Measurements from ENCODE around the gene SH3PXD2B. TPM values are rescaled to one million over a fixed set of nuclear protein-coding genes. Genes with fewer than 3 reads are reported as not detected.

SH3PXD2B gene
- total and polyA plus RNA-seq, 8 donors = 6.7 to 63.0 (median 20.5) TPM

- TF ChIP-seq EP300 (IDR thresholded peaks at IDR 0.05) (no peak), CTCF (IDR thresholded peaks at IDR 0.05) (peak in 4 of 7 experiments; percentile 35 to 53 (median 48)), POLR2AphosphoS5 (IDR thresholded peaks at IDR 0.05) (peak in 1 of 3 donors; percentile 3)
- Histone ChIP-seq H3K27me3 (peaks cover 0 to 11% (median 0%) of the 10 kb centered on the region in 3 donors), H3K4me3 (peak overlapping the region in 3 of 4 donors; percentile 23 to 95 (median 28)), H3K27ac (peak overlapping the region in 4 of 5 donors; percentile 80 to 94 (median 90)), H3K9me3 (no peaks in the 10 kb centered on the region), H3K4me1 (peaks cover 27 to 90% (median 57%) of the 10 kb centered on the region in 4 donors), H3K36me3 (peaks cover 0 to 15% (median 0%) of the 10 kb centered on the region in 4 donors)
- peak in 1 of 2 donors; percentile 70 for DNase-seq
- intact Hi-C loops (cut with DNase I; ENCODE audit: low total_unique reads) = loop anchor here (10.0 kb wide), 1 partner anchor 504 kb away; the partner anchor contains the start of gene RPL26L1
- 80 to 85% (median 83%) methylated on average over 5 to 7 of the region's 7 CpGs for WGBS, 5 donors
These were observed 3.2 kb downstream of the SH3PXD2B start for GRCh38 chr5:172450861-172451695.

DNA sequence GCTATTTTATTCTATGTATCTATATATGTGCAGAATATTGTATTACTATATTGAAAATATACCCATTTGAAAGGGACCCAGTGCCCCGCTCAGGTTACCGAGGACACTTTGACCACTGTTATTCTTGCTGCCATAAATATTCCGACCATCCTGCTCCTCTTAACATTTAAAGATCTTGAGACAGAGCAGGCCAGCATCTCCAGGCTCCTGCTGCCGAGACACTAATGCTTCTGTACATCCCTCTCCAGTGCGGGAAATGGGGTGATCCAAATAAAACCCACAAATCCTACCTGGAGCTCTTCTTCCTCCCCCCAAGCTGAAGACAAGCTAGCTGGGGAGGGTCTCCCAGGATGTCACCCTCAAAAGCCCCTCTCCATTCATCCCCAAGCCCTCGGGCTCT lies 3.9 kb downstream of the SH3PXD2B start:
- Histone ChIP-seq H3K27me3 (peaks cover 0 to 7% (median 0%) of the 10 kb centered on the region in 3 donors), H3K4me1 (peaks cover 31 to 91% (median 61%) of the 10 kb centered on the region in 4 donors), H3K27ac (peak overlapping the region in 3 of 5 donors; percentile 88 to 94 (median 93)), H3K36me3 (peaks cover 0 to 15% (median 0%) of the 10 kb centered on the region in 4 donors), H3K9me3 (no peaks in the 10 kb centered on the region), H3K4me3 (peak overlapping the region in 2 of 4 donors; percentile 23 to 28)
- intact Hi-C loops (cut with DNase I; ENCODE audit: low total_unique reads) = loop anchor here (10.0 kb wide), 1 partner anchor 504 kb away; the partner anchor contains the start of gene RPL26L1
- TF ChIP-seq CTCF (IDR thresholded peaks at IDR 0.05) (no peak), POLR2A (IDR thresholded peaks at IDR 0.05) (no peak), EP300 (IDR thresholded peaks at IDR 0.05) (no peak), POLR2AphosphoS5 (IDR thresholded peaks at IDR 0.05) (no peak)
- whole genome bisulfite sequencing, 5 donors = 74 to 90% (median 88%) methylated on average over 6 of the region's 6 CpGs
- no peak for DNase-seq

DNA sequence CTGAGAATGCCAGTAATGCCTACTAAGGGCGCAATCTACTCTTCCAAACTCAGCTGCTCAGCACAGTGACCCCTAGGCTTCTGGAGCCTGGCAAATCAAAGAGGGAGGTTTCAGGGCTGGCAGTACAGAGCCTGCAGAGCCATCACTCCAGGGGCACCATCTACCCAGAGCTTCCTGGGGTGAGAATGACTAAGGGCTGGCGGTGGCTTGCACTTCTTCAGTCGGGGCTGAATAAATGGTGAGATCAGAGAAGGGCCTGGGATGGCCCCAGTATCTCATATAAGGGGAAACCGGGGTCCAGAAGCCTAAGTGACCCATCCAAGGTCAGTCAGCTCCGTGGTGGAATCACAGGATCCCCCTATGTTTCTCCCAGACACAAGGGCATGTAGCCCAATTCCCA lies 5.3 kb downstream of the SH3PXD2B start:
- intact Hi-C loops (cut with DNase I; ENCODE audit: low total_unique reads) = no loop called here
- no peaks in the 10 kb centered on the region for H3K9me3 ChIP-seq
- TF ChIP-seq POLR2AphosphoS5 (IDR thresholded peaks at IDR 0.05) (no peak), EP300 (IDR thresholded peaks at IDR 0.05) (no peak), POLR2A (IDR thresholded peaks at IDR 0.05) (no peak), CTCF (IDR thresholded peaks at IDR 0.05) (no peak)
- WGBS, 5 donors = 63 to 90% (median 83%) methylated on average over 4 to 5 of the region's 5 CpGs
- peak overlapping the region in 2 of 5 donors; percentile 13 to 94 for H3K27ac ChIP-seq
- peak overlapping the region in 1 of 4 donors; percentile 0 for H3K4me3 ChIP-seq
- H3K36me3 ChIP-seq = peaks cover 0 to 15% (median 0%) of the 10 kb centered on the region in 4 donors
- peaks cover 39 to 96% (median 64%) of the 10 kb centered on the region in 4 donors for H3K4me1 ChIP-seq
- H3K27me3 ChIP-seq = peaks cover 0 to 6% (median 0%) of the 10 kb centered on the region in 3 donors
- no peak for DNase-seq

GRCh38 chr5:172447646-172448365 lies 6.5 kb downstream of the SH3PXD2B start:
- Histone ChIP-seq H3K4me1 (peaks cover 33 to 98% (median 65%) of the 10 kb centered on the region in 4 donors), H3K4me3 (no peak overlapping the region), H3K27me3 (no peaks in the 10 kb centered on the region), H3K36me3 (peaks cover 0 to 15% (median 0%) of the 10 kb centered on the region in 4 donors), H3K9me3 (no peaks in the 10 kb centered on the region), H3K27ac (peak overlapping the region in 1 of 5 donors; percentile 94)
- WGBS, 5 donors = 80 to 91% (median 89%) methylated on average over 8 of the region's 8 CpGs
- intact Hi-C loops (cut with DNase I; ENCODE audit: low total_unique reads) = no loop called here
- TF ChIP-seq EP300 (IDR thresholded peaks at IDR 0.05) = no peak
- no peak for TF ChIP-seq POLR2A (IDR thresholded peaks at IDR 0.05)
- TF ChIP-seq POLR2AphosphoS5 (IDR thresholded peaks at IDR 0.05) = no peak
- no peak for TF ChIP-seq CTCF (IDR thresholded peaks at IDR 0.05)
- no peak for DNase-seq

Data from stomach (tissue), 9 donors.